HG02642 (cell line): ENCODE results near the gene CCDC80.

Source experiments
- ATAC-seq: cut with Tn5 transposase; IDR thresholded peaks from one replicate; pipeline ENCODE4 v1.9.1; 2021; ENCODE audit warnings: mild to moderate bottlenecking; ENCODE audit not compliant: unreplicated experiment, poor library complexity

CCDC80 gene

GRCh38 chr3:112557976-112558375, 83.0 kb downstream of the CCDC80 start:
- no peak for ATAC-seq

- no peak for ATAC-seq
Observed at GRCh38 chr3:112555535-112556170, 85.3 kb downstream of the CCDC80 start.

DNA sequence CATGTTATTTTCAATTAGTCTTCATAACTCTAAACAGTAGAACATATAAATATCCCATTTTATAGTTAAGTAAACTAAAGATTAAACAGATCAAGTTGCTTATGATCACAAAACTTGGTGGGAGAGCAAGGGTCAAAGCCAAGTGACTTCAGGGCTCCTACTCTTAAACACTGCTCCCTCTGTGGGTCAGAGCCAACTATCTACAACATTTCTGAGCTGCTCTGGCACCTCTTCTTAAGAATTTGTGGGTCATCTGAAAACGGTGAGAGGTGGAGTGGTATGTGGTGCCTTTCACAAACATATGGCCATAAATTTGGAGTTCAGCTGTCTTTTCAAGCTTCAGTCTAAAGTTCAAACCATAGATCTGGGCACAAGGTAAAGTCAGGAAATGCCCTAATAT, 90.1 kb downstream of the CCDC80 start:
- ATAC-seq: no peak
